GM19455 (cell line): ENCODE results near the gene SLC25A14.
A peak's percentile ranks its signal among the peaks of the same experiment; 100 is the strongest.

ENCODE experiments used
- ATAC-seq: cut with Tn5 transposase; IDR thresholded peaks from one replicate; pipeline ENCODE4 v1.9.1; 2021; ENCODE audit not compliant: unreplicated experiment

Gene SLC25A14

DNA sequence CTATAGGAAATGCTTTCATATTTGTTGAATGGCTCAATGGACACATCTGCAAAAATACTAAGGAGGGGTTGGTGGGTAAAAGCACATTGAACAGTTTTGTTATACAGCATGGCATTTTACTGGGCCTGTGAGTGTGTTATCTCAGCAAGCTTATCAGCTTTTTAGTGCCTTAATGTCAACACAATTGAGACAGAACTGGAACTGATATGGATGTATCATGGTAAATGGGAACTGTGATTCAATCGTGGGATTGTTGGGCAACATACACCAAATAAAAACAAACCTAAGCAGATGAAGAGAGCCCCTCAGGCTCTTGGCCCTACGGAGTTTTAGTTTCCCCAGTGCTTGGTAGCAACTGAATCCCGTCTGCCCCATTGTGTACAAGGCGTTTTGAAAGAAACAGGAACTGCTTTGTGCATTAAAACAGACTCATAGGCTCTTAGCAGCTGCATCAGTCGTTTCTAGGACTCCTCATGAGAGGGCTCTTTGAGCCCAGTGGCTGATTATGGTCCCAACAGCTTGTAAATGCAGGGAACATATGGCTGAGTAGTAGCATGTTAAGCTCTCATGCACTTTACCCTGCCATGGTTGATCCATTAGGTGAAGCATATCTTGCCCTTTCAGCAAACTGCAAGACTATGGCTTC lies 38.4 kb downstream of the SLC25A14 start:
- ATAC-seq, result no peak

DNA sequence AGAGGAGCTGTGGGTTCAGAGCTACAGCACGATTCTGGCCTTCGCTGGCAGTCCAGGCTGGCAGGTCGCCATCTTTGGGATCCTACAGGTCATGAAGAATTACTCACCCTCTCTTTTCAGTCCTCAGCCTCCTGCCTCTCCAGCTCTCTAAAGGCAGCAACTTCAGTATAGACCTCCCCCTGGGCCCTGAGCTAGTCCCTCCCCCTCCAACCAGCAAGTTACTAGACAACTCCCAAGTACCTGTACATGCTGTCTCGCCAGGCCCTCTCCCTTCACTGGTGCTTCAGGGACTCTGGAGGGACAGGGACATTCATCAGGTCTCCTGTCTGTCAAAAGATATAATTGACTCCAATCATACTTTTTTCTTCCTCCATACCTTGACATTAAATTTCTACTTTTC lies 45.8 kb downstream of the SLC25A14 start, which contains the start of gene GPR119:
Gene GPR119 (minus strand): TSS at position 155 of the 400 bp plus-strand sequence. CDS start 227 bp downstream, outside the sequence.
- ATAC-seq, result no peak

DNA sequence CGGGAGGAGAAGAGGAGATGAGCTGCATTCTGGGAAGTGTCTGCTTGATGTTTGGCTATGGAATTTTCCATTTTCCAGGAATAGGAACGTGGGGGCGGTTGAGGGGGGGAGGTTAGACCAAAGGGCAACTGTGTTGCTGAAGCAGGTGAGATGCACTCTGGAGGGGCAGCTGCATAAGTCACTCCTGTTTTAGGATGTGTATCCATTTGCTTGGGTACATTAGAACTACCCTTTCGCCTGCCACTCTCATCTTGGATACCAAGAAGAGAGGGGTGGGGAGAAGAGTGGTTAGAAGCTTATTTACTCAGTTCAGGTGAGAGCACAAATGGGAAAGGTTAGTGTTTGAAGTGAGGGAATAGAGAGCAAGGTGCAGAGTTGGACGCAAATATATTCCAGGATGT lies 46.7 kb downstream of the SLC25A14 start:
- ATAC-seq, result no peak

DNA sequence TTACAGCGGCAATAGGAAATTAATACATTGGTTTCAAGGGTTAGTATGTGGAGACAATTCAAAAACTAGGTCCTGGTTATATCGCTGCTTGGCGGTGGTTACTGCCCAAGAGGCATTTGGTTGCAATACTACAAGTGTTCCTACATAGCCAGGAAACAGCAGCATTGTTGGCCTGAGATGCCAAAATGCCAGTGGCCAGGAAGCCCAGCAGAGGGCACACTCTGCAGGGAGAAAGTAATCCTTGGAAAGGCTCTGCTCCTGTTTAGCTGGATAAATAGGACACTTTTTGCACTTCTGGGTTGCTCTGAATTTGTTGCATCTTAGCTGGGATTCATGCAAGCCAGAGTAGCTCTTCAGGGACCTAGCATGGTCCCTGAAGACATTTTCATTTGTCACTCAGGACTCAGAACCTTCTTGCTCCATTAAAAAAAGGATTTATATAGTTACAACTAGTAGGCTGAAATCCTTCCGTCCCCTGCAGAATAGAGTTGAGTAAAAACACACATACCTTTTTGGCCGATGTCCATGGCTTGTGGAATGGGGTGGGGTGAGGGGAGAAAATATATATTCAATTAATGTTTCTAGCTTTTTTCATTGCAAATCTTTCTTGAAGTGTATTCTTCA lies 53.8 kb downstream of the SLC25A14 start:
- no peak for ATAC-seq

DNA sequence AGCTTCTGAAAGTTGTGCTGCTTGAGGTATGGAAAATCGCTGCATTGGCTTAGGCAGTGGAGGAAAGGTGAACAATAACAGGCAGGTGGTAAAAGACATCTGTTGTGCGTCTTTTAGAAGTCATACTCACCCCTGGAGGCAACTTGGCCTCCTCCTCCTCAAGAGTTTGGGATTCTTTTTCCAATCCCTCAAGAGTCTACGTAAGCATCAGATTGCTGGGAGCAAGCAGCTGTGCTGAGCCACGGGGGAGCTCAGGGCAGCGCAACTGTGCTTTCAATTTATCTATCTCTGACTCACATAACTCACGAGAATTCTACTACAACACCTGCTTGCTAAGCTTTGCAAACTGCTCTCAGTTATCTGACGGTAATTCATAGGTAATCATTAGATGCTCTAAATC lies 55.6 kb downstream of the SLC25A14 start:
- ATAC-seq, result no peak

DNA sequence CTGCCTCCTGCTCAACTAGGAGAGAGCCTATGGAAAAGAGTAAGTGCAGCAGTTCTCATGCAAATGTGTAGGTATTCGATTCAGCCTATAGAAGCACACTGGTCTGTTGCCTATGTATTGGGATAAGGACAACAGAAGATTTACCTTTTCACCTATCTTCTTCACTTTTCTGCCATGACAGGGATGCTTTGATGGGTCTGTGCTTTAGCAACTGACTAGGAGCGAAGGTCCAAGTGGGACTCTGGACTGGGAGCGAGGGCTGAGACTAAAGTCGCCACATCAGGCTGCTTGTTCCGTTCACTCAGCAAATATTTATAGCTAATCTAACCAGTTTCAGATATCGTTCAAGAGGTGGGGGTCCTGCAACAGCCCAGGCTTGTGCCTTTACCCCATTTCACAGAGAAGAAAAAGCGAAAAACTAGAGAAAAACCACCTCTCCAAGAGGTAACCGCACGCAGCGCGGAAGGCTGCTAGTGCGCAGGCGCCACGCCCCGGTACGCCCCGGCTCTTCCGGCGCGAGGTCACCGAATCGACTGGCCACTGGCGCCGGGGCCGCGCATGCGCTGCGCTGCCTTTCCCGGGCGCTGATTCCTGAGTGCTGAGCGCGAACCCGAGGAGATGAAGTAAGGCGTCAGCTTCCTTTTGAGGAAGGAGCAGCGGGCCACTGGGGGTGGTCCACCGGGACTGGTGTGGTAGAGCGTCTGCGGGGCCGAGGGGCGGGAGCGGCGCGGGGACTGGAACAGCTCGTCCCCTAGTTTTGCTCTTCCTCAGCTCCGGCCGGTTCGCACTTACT lies 61.9 kb downstream of the SLC25A14 start, which contains the start of gene RBMX2:
Gene RBMX2 (plus strand): TSS at position 573 of the 793 bp plus-strand sequence. CDS start 46 bp downstream, at position 619.
- peak; percentile 97 for ATAC-seq

DNA sequence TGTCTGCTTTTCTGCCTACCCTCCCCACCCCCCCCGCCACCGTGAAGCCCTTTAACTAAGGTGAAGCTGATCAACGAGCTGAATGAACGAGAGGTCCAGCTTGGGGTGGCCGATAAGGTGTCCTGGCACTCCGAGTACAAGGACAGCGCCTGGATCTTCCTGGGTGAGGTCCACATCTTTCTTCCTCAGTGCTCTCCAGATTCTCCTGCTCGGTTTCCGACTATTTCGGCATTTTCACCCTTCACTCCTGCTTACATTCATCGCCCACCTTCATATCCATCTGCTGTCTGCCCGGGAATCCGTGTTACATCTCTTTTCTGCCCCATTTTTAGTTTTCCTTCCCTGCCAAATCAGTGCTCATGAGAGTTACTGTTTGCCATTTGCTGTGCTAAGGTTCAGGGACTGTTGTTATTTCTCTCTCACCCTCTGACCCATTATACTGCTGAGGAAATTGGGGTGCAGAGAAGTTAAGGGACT lies 62.5 kb downstream of the SLC25A14 start:
- ATAC-seq, result no peak

DNA sequence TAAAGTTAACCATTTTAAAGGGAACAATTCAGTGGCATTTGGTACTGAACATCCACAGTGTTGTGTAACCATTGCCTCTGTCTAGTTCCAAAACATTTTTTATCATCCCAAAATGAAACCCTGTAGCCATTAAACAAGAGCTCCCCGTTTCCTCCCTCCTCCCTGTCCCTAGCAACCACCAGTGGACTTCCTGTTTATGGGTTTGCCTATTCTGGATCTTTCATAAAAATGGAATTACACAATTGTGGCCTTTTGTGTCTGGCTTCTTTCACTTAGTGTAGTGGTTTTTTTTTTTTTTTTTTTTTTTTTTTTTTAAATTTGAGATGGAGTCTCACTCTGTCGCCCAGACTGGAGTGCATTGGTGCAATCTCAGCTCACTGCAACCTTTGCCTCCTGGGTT lies 73.7 kb downstream of the SLC25A14 start:
- no peak for ATAC-seq

DNA sequence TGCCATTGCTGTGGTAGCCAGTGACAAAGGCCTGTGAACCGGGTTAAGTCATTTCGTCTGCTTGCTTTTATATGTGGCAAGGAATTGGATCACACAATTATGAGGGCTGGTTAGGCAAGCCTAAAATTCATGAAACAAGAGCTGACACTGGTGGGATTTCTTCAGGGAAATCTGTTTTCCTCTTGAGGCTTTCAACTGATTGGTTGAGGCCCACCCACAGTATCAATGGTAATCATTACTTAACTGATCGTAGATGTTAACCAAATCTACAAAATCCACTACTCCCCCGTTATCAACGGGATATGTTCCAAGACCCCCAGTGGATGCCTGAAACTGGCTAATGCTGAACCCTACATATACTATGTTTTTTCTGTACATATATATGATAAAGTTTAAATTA lies 75.1 kb downstream of the SLC25A14 start:
- ATAC-seq, result no peak

DNA sequence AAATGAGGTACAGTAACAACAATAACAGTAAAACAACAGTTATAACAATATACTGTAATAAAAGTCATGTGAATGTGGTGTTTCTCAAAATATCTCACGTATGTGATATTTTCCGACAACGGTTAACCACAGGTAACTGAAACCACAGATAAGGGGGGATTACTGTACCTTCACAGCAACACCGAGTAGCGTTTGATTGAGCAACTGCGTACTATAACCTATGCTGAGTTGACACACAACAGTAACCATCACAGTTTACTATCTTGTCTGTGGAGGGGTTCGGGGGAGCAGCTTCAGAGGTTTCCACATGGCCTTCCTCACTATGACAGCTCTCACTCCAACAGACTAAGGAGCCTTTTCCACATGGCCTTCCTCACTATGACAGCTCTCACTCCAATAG lies 75.5 kb downstream of the SLC25A14 start:
- ATAC-seq, result no peak

DNA sequence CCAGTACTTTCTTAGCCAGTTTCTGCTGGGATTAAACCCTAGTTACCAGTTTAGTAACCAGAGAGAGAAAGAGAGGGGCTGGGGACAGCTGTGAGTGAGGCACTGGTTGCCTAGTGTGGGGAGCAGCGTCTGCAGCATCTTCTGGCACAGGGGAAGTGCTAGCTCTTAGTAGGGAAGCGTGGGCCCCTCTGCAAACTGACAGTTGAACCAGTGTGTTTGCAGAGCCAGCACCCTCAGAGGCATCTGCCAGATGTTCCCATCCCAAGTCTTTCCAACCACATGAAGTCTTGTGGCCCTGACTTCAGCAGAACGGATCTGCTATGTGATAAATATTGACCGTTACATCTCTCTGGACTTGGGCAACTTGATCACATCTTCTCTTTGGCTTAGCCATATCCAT lies 77.1 kb downstream of the SLC25A14 start:
- no peak for ATAC-seq

DNA sequence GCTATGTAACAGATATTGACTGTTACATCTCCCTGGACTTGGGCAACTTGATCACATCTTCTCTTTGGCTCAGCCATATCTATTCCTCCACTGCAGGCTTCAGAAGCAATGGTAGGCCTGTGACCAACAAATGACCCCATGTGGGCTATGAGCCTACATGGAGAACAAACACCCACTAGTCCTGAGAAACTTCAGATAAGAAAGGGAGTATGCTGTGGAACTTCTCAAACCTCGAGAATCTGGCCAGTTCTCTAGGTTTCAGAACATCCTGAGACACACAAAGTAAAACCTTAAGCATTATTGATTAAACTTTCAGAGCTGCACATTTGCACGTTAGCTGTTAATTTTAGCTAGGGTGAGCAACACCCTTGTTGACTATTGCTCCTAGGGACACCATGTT lies 78.3 kb downstream of the SLC25A14 start:
- no peak for ATAC-seq

DNA sequence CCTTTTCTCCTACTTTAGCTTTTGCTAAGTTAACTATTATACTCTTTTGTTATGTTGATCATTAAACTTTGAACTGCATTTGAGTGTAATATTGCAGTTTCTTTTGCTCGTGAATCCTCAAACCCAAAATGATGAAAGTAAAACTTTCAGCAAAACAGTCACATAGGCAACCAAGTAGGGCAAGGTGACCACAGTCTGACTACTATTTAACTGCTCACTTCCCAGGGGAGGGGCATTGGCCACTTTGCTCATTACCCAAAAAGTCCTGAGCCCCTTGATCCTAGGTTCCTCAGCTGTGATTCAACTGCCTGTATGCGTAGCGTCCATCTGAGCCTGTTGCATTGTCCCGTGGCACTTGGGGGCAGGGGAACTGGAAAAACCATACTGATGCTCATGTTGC lies 79.0 kb downstream of the SLC25A14 start:
- no peak for ATAC-seq

DNA sequence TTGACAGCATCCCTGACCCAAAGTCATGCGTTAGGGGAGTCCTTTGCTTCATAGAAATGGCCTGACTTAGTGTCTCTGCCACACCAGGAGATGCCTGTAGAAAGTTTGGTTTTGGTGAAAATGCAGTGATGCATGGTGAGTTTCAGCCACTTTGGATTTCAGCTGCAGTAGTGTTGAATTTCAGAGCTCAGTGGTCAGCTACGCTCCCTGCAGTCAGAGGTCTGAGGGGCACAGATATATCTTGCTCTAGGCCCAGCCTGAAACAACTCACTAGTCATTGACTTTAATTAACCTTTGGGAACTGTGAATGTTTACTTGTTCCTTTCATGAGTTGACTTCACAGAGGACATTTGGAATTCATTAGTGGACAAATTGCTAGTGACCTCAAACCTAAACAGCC lies 79.5 kb downstream of the SLC25A14 start:
- ATAC-seq, result no peak
